Measurements from ENCODE around the gene RPL36. TPM values are rescaled to one million over a fixed set of nuclear protein-coding genes. Genes with fewer than 3 reads are reported as not detected.

The RPL36 gene
- total RNA-seq, 4 donors from 2014 or later: 329 to 784 (median 462) TPM

DNA sequence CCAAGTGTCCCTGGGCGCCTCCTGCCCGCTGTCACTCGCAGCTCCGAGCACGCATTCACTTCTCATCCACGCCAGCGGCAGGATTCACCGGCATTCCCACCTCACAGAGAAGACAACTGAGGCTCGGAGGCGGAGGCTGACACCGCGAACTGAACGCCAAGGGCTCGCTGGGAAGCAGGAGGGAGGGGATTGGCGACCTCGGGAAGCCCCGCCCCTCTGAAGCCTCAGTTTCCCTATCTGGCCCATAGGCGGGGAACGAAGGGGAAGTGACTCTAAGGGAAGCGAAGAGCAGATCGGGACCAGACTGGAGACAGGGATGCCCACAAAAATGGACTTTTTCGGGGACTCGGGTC is 10.0 kb upstream of the RPL36 start:
- intact Hi-C loops (cut with DNase I; ENCODE audit: low total_unique reads) (loop anchor here (1.0 kb wide), 2 partner anchors 40 to 57 kb away; partner anchors contain the start of genes CATSPERD, LONP1 and SAFB), in situ Hi-C loops (cut with MboI; ENCODE audit: low sequenced_read_pairs in 4 of 4) (loop anchor here in 1 of 4 donors (10.0 kb wide), 1 partner anchor 55 kb away; the partner anchor contains the start of genes SAFB and SAFB2)
- Histone ChIP-seq H3K36me3 (peaks cover 0 to 9% of the 10 kb centered on the region in 2 donors), H3K4me1 (peaks cover 17 to 22% of the 10 kb centered on the region in 2 donors), H3K9me3 (no peaks in the 10 kb centered on the region), H3K27ac (peak overlapping the region; percentile 92 to 96 (median 94)), H3K4me3 (peak overlapping the region; percentile 72 to 93 (median 81)), H3K27me3 (no peaks in the 10 kb centered on the region)
- TF ChIP-seq, protein P1, sequence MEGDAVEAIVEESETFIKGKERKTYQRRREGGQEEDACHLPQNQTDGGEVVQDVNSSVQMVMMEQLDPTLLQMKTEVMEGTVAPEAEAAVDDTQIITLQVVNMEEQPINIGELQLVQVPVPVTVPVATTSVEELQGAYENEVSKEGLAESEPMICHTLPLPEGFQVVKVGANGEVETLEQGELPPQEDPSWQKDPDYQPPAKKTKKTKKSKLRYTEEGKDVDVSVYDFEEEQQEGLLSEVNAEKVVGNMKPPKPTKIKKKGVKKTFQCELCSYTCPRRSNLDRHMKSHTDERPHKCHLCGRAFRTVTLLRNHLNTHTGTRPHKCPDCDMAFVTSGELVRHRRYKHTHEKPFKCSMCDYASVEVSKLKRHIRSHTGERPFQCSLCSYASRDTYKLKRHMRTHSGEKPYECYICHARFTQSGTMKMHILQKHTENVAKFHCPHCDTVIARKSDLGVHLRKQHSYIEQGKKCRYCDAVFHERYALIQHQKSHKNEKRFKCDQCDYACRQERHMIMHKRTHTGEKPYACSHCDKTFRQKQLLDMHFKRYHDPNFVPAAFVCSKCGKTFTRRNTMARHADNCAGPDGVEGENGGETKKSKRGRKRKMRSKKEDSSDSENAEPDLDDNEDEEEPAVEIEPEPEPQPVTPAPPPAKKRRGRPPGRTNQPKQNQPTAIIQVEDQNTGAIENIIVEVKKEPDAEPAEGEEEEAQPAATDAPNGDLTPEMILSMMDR (IDR thresholded peaks at IDR 0.05 in 4 of 5, conservative IDR thresholded peaks at IDR 0.05 in 1 of 5): peak in 2 of 5 experiments; percentile 20 to 21
- TF ChIP-seq POLR2A (IDR thresholded peaks at IDR 0.05): no peak
- ATAC-seq: peak; percentile 8 to 20
- peak in 1 of 2 donors; percentile 46 for DNase-seq

DNA sequence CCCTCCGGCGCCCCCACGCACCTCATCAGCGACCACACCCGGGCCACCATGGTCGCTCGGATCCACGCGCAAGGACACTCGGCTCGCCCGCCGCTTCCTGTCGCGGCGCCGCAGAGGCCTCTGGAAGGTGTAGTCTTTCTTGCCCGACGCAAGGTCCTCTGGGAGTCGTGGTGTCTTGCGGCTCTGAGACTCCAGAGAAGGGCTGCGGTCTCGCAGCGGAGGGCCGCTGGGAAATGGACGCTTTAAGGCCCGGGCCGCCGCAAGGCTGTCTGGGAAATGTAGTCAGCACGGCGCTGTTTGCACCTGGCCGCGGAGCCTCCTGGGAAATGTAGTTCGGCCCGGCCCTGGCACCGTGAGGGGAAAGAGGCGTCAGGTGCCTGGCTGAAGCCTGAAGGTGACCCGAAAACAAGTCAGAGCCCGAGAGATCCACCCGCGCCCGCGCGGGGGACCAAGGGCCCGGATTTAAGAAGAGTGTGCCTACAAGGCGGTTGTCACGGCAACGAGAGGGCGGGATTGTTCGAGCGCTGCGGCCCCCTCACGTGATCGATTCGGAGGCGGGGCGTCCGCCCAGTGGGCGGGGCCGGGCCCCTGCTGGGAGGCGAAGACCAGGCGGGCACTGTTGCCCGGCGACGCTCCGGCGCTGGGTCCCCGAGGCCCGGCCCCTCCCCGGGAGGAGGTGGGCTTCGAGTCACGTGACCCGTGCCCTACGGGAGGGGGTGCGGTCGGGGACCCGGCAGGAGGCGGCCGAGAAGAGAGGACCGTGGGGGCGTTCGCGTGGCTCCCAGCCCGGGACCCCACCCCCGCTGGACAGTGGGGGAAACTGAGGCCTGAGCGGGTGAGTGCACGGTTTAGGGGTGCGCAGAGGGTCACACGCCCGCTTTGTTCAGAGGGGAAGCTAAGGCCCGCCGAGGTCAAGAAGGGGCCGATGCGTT is 9.4 kb upstream of the RPL36 start, which contains the start of the genes HSD11B1L and MICOS13:
Gene HSD11B1L, plus strand, starts transcription at position 591 of the 932 bp plus-strand sequence. CDS start 3,806 bp downstream, outside the sequence.
Gene MICOS13, minus strand, starts transcription at position 80 of the 932 bp plus-strand sequence. Its CDS starts 30 bp downstream, at position 50.
- DNase-seq (peak; percentile 98 to 99), ATAC-seq (peak; percentile 92 to 93)
- H3K4me1 ChIP-seq: peaks cover 17 to 22% of the 10 kb centered on the region in 2 donors
- in situ Hi-C loops (cut with MboI; ENCODE audit: low sequenced_read_pairs in 4 of 4): loop anchor here in 1 of 4 donors (10.0 kb wide), 1 partner anchor 56 kb away; the partner anchor contains the start of genes SAFB and SAFB2
- intact Hi-C loops (cut with DNase I; ENCODE audit: low total_unique reads): loop anchor here (1.0 kb wide), 2 partner anchors 40 to 57 kb away; partner anchors contain the start of genes CATSPERD, LONP1 and SAFB
- TF ChIP-seq POLR2A (IDR thresholded peaks at IDR 0.05): peak; percentile 70 to 79
- TF ChIP-seq, protein P1 (IDR thresholded peaks at IDR 0.05 in 4 of 5, conservative IDR thresholded peaks at IDR 0.05 in 1 of 5): peak in 1 of 5 experiments; percentile 16
- no peaks in the 10 kb centered on the region for H3K9me3 ChIP-seq
- peak within 1 kb of the TSS; percentile 72 to 93 (median 81) for H3K4me3 ChIP-seq
- peak within 1 kb of the TSS; percentile 92 to 96 (median 94) for H3K27ac ChIP-seq
- H3K36me3 ChIP-seq: peaks cover 0 to 9% of the 10 kb centered on the region in 2 donors
- no peaks in the 10 kb centered on the region for H3K27me3 ChIP-seq

- no peak for DNase-seq
- no peaks in the 10 kb centered on the region for H3K9me3 ChIP-seq
- H3K27ac ChIP-seq: peak overlapping the region in 3 of 4 donors; percentile 92 to 96 (median 93)
- H3K36me3 ChIP-seq: peaks cover 0 to 9% of the 10 kb centered on the region in 2 donors
- intact Hi-C loops (cut with DNase I; ENCODE audit: low total_unique reads): no loop called here
- no peak for TF ChIP-seq POLR2A (IDR thresholded peaks at IDR 0.05)
- TF ChIP-seq, protein P1 (IDR thresholded peaks at IDR 0.05 in 4 of 5, conservative IDR thresholded peaks at IDR 0.05 in 1 of 5): no peak
- ATAC-seq: no peak
- no peaks in the 10 kb centered on the region for H3K27me3 ChIP-seq
- in situ Hi-C loops (cut with MboI; ENCODE audit: low sequenced_read_pairs in 4 of 4): loop anchor here in 1 of 4 donors (10.0 kb wide), 1 partner anchor 57 kb away; the partner anchor contains the start of genes SAFB and SAFB2
- H3K4me3 ChIP-seq: peak overlapping the region; percentile 72 to 93 (median 76)
- H3K4me1 ChIP-seq: peaks cover 15 to 18% of the 10 kb centered on the region in 2 donors
Measured at GRCh38 chr19:5681391-5682106, 8.5 kb upstream of the RPL36 start.

DNA sequence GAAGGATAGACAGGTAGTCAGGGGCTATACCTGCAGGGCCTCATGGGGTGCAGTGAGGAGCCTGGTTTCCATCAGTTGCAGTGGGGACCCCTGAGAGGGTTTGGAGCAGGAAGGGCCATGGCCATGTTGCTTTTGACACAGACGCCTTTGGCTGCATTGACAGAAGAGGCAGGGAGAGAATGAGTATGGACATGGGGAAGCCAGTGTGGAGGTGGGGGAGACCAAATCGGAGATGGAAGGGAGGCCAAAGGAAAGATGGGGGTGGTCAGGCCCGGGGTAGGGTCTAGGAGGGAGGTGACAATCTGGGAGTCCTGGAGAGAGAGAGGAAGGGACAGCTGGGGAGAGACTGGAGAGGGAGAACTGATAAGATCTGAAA is 8.0 kb upstream of the RPL36 start:
- no peak for DNase-seq

More for the DNA sequence above, 8.0 kb upstream of the RPL36 start:
- Histone ChIP-seq H3K27me3 (no peaks in the 10 kb centered on the region), H3K4me3 (no peak overlapping the region), H3K27ac (no peak overlapping the region), H3K4me1 (peaks cover 14 to 17% of the 10 kb centered on the region in 2 donors), H3K36me3 (peaks cover 0 to 9% of the 10 kb centered on the region in 2 donors), H3K9me3 (no peaks in the 10 kb centered on the region)
- in situ Hi-C loops (cut with MboI; ENCODE audit: low sequenced_read_pairs in 4 of 4): loop anchor here in 1 of 4 donors (10.0 kb wide), 1 partner anchor 57 kb away; the partner anchor contains the start of genes SAFB and SAFB2
- ATAC-seq: no peak
- intact Hi-C loops (cut with DNase I; ENCODE audit: low total_unique reads): no loop called here
- TF ChIP-seq, protein P1 (IDR thresholded peaks at IDR 0.05 in 4 of 5, conservative IDR thresholded peaks at IDR 0.05 in 1 of 5): no peak
- TF ChIP-seq POLR2A (IDR thresholded peaks at IDR 0.05): no peak

All from gastrocnemius medialis (tissue), 4 donors.